HL-60 (cell line): ENCODE results near the gene FGFR1OP2.

Experiments
- CTCF ChIP-seq: IDR thresholded peaks from one replicate; pipeline ENCODE4 v1.5.1; 2011; ENCODE audit warnings: low read length, control low read depth, inconsistent platforms; ENCODE audit not compliant: insufficient read depth
- POLR2AphosphoS5 ChIP-seq: IDR thresholded peaks from 2 replicates; pipeline ENCODE4 v1.6.1; 2012; ENCODE audit warnings: low read depth

GRCh38 chr12:26918321-26919215 is 19.7 kb upstream of the FGFR1OP2 start:
- TF ChIP-seq POLR2AphosphoS5 (no peak), CTCF (no peak)
